Measurements from ENCODE around the gene MAP7D1. TPM values are rescaled to one million over a fixed set of nuclear protein-coding genes. Genes with fewer than 3 reads are reported as not detected.

The MAP7D1 gene
- total and polyA plus RNA-seq, 10 of the 15 experiments (the other 5 are each of a cell fraction or from before 2014, with no cell fraction given), result 4.4 to 97.6 (median 24.2) TPM

DNA sequence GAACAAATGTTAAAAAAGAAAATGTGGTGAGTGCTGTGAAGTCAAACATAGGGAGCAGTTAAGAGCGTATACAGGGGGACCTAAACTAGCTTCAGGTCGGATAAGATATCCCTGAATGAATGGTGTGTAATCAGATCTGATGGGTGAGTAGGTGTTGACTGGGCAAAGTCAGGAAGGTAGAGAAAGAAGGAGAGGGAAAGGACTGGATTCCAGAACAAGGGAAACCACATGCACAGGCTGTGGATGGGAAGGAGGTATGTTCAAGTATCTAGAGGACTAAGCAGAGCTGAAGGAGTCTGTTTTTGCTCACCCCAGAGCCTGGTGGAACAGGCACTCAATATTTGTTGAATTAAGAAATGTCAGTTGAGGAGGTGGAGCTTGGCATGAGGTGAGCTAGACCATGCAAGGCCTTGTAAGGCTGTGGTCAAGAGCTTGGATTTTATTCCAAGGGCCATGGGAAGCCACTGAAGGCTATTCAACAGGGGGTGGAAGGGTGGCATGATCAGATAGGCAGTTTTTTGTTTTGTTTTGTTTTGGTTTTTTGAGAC, 27.4 kb downstream of the MAP7D1 start:
- no TSS peak for BruUV-seq (replicated peaks)

More for the DNA sequence above, 27.4 kb downstream of the MAP7D1 start:
- Histone ChIP-seq H3K9me3 (replicated peaks; ENCODE audit: control insufficient read depth, insufficient read depth, low read length) (no peaks in the 10 kb centered on the region), H3K79me2 (ENCODE audit: control insufficient read depth, insufficient read depth, low read length) (no peaks in the 10 kb centered on the region), H3K27ac (ENCODE audit: control insufficient read depth, insufficient read depth) (no peak overlapping the region), H2AFZ (ENCODE audit: control insufficient read depth, low read depth, low read length) (no peak overlapping the region), H4K20me1 (ENCODE audit: control insufficient read depth, insufficient read depth) (no peaks in the 10 kb centered on the region), H3K9ac (ENCODE audit: control insufficient read depth, insufficient read depth, low read length) (no peak overlapping the region), H3K4me2 (ENCODE audit: control insufficient read depth, insufficient read depth) (no peak overlapping the region), H3K4me1 (ENCODE audit: control insufficient read depth, insufficient read depth, low read length) (peaks cover 4% of the 10 kb centered on the region; the same call in 1 of the 2 replicates), H3K36me3 (ENCODE audit: control insufficient read depth in 2 of 2, insufficient read depth in 2 of 2, low read length in 1 of 2) (peaks cover 0 to 16% of the 10 kb centered on the region in 2 experiments; a peak in 2 of 4 replicates), H3K27me3 (replicated peaks in 1 of 2; ENCODE audit: control insufficient read depth in 2 of 2, insufficient read depth in 2 of 2, low read length in 1 of 2) (no peaks in the 10 kb centered on the region), H3K4me3 (no peak overlapping the region)
- in situ Hi-C loops (cut with MboI) (no loop called here), intact Hi-C loops (cut with micrococcal nuclease; ENCODE audit: unreplicated experiment) (no loop called here)
- ATAC-seq (no peak), FAIRE-seq (no peak), DNase-seq (ENCODE audit: low read depth, low spot score) (no peak)
- WGBS (ENCODE audit: insufficient coverage, insufficient replicate concordance, low lambda C conversion rate, missing lambda C conversion rate), result 69% methylated on average over 2 of the region's 2 CpGs
- CTCF ChIA-PET, result interaction anchor here (1.0 to 2.6 kb wide), 4 partner anchors 10 to 96 kb away, joined by 3 to 17 read pairs (median 4); partner anchors contain the start of gene TRAPPC3
- RAD21 ChIA-PET (ENCODE audit: unreplicated experiment), result interaction anchor here (0.7 to 1.7 kb wide), 2 partner anchors 22 to 34 kb away, joined by 3 to 10 read pairs; partner anchors contain the start of gene TRAPPC3
- TF ChIP-seq FOXM1 (IDR thresholded peaks at IDR 0.05; ENCODE audit: low read depth, low read length), result no peak
- TF ChIP-seq KDM1A (IDR thresholded peaks at IDR 0.05; ENCODE audit: borderline replicate concordance), result no peak
- no peak for TF ChIP-seq DPF2 (IDR thresholded peaks at IDR 0.05)
- no peak for TF ChIP-seq STAT1 (conservative IDR thresholded peaks at IDR 0.05)
- no peak for TF ChIP-seq HDAC6 (IDR thresholded peaks at IDR 0.05; ENCODE audit: unreplicated experiment)
- TF ChIP-seq ZNF217 (IDR thresholded peaks at IDR 0.05), result no peak
- no peak for TF ChIP-seq HCFC1 (IDR thresholded peaks at IDR 0.05; ENCODE audit: low read length)
- TF ChIP-seq HDGF (IDR thresholded peaks at IDR 0.05), result no peak
- TF ChIP-seq, protein P1, sequence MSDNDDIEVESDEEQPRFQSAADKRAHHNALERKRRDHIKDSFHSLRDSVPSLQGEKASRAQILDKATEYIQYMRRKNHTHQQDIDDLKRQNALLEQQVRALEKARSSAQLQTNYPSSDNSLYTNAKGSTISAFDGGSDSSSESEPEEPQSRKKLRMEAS (IDR thresholded peaks at IDR 0.05; ENCODE audit: low read depth, low read length), result no peak
- TF ChIP-seq FOS (IDR thresholded peaks at IDR 0.05; ENCODE audit: borderline replicate concordance, extremely low read depth, insufficient read length), result no peak
- TF ChIP-seq CEBPZ (IDR thresholded peaks at IDR 0.05; ENCODE audit: low read depth, low read length), result no peak
- TF ChIP-seq, protein P2, sequence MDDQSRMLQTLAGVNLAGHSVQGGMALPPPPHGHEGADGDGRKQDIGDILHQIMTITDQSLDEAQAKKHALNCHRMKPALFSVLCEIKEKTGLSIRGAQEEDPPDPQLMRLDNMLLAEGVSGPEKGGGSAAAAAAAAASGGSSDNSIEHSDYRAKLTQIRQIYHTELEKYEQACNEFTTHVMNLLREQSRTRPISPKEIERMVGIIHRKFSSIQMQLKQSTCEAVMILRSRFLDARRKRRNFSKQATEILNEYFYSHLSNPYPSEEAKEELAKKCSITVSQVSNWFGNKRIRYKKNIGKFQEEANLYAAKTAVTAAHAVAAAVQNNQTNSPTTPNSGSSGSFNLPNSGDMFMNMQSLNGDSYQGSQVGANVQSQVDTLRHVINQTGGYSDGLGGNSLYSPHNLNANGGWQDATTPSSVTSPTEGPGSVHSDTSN (IDR thresholded peaks at IDR 0.05; ENCODE audit: insufficient replicate concordance, low read depth, low read length), result no peak
- TF ChIP-seq, protein P3, sequence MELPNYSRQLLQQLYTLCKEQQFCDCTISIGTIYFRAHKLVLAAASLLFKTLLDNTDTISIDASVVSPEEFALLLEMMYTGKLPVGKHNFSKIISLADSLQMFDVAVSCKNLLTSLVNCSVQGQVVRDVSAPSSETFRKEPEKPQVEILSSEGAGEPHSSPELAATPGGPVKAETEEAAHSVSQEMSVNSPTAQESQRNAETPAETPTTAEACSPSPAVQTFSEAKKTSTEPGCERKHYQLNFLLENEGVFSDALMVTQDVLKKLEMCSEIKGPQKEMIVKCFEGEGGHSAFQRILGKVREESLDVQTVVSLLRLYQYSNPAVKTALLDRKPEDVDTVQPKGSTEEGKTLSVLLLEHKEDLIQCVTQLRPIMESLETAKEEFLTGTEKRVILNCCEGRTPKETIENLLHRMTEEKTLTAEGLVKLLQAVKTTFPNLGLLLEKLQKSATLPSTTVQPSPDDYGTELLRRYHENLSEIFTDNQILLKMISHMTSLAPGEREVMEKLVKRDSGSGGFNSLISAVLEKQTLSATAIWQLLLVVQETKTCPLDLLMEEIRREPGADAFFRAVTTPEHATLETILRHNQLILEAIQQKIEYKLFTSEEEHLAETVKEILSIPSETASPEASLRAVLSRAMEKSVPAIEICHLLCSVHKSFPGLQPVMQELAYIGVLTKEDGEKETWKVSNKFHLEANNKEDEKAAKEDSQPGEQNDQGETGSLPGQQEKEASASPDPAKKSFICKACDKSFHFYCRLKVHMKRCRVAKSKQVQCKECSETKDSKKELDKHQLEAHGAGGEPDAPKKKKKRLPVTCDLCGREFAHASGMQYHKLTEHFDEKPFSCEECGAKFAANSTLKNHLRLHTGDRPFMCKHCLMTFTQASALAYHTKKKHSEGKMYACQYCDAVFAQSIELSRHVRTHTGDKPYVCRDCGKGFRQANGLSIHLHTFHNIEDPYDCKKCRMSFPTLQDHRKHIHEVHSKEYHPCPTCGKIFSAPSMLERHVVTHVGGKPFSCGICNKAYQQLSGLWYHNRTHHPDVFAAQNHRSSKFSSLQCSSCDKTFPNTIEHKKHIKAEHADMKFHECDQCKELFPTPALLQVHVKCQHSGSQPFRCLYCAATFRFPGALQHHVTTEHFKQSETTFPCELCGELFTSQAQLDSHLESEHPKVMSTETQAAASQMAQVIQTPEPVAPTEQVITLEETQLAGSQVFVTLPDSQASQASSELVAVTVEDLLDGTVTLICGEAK (IDR thresholded peaks at IDR 0.05; ENCODE audit: borderline replicate concordance), result no peak
- SMC1A ChIA-PET (ENCODE audit: uncharacterized antibody, unreplicated experiment), result interaction anchor here (0.9 to 2.7 kb wide), 2 partner anchors 18 to 34 kb away, joined by 4 to 12 read pairs; partner anchors contain the start of gene TRAPPC3
- POLR2A ChIA-PET, result interaction anchor here (0.5 to 0.7 kb wide), 3 partner anchors 34 to 198 kb away, joined by 3 to 4 read pairs (median 3); partner anchors contain the start of gene TRAPPC3
